Kidney epithelial cell (primary cell): ENCODE measurements around the gene C1orf115. TPM values are rescaled to one million over a fixed set of nuclear protein-coding genes. Genes with fewer than 3 reads are reported as not detected.

Source experiments
- DNase-seq: peaks from one replicate; pipeline ENCODE4 v3.0.0-alpha.2; 2010; ENCODE audit warnings: low read depth
- H3K27me3 ChIP-seq: 2 replicates; pipeline ENCODE4 v1.6.0; 2011; ENCODE audit warnings: low read length; ENCODE audit not compliant: control insufficient read depth, insufficient read depth
- H3K36me3 ChIP-seq: 2 replicates; pipeline ENCODE4 v1.5.1; 2011; ENCODE audit warnings: low read length; ENCODE audit not compliant: control insufficient read depth, insufficient read depth
- H3K4me3 ChIP-seq: 2 replicates; pipeline ENCODE4 v1.5.1; 2011; ENCODE audit warnings: low read depth, mild to moderate bottlenecking, control low read depth, low read length
- CTCF ChIP-seq: IDR thresholded peaks from 2 replicates; pipeline ENCODE4 v1.5.1; 2011; ENCODE audit warnings: mild to moderate bottlenecking, moderate library complexity, low read length, control low read depth, inconsistent platforms; ENCODE audit not compliant: insufficient read depth, poor library complexity, severe bottlenecking
- total RNA-seq: library from RNA; depleted of rRNA; stranded (reverse); fragments of >200 nt; gene quantifications from 2 replicates; pipeline ENCODE4 v1.2.3, GENCODE V29; 2015

Gene C1orf115
- total RNA-seq, 1 donor from 2014 or later = 8.9 TPM

GRCh38 chr1:220696226-220696862 lies 6.2 kb downstream of the C1orf115 start:
- no peak for DNase-seq
- Histone ChIP-seq H3K27me3 (no peaks in the 10 kb centered on the region), H3K4me3 (no peak overlapping the region), H3K36me3 (no peaks in the 10 kb centered on the region)
- TF ChIP-seq CTCF = no peak

GRCh38 chr1:220696863-220697231 lies 6.7 kb downstream of the C1orf115 start:
- no peak for TF ChIP-seq CTCF
- peak; percentile 9 for DNase-seq
- Histone ChIP-seq H3K4me3 (no peak overlapping the region), H3K27me3 (no peaks in the 10 kb centered on the region), H3K36me3 (no peaks in the 10 kb centered on the region)

- no peak overlapping the region for H3K4me3 ChIP-seq
- DNase-seq = no peak
- H3K27me3 ChIP-seq = no peaks in the 10 kb centered on the region
- TF ChIP-seq CTCF = no peak
- H3K36me3 ChIP-seq = no peaks in the 10 kb centered on the region
Observed at GRCh38 chr1:220697326-220697725, 7.2 kb downstream of the C1orf115 start.

- TF ChIP-seq CTCF = no peak
- DNase-seq = no peak
- Histone ChIP-seq H3K4me3 (no peak overlapping the region), H3K27me3 (peaks cover 3% of the 10 kb centered on the region), H3K36me3 (no peaks in the 10 kb centered on the region)
Observed at GRCh38 chr1:220698607-220699016, 8.4 kb downstream of the C1orf115 start.

- peaks cover 3% of the 10 kb centered on the region for H3K27me3 ChIP-seq
- no peak for TF ChIP-seq CTCF
- DNase-seq = no peak
Observed at GRCh38 chr1:220699044-220699443, 8.9 kb downstream of the C1orf115 start.

GRCh38 chr1:220700556-220701179 lies 10.5 kb downstream of the C1orf115 start:
- Histone ChIP-seq H3K27me3 (peaks cover 3% of the 10 kb centered on the region), H3K36me3 (no peaks in the 10 kb centered on the region)
- DNase-seq = no peak

More at GRCh38 chr1:220699044-220699443, 8.9 kb downstream of the C1orf115 start:
- no peak overlapping the region for H3K4me3 ChIP-seq
- H3K36me3 ChIP-seq = no peaks in the 10 kb centered on the region

More at GRCh38 chr1:220700556-220701179, 10.5 kb downstream of the C1orf115 start:
- TF ChIP-seq CTCF = no peak
- H3K4me3 ChIP-seq = no peak overlapping the region
